CD14-positive monocyte (primary cell): ENCODE measurements around the gene GRID1. TPM values are rescaled to one million over a fixed set of nuclear protein-coding genes. Genes with fewer than 3 reads are reported as not detected.

Experiments
- DNase-seq, 3 donors: peaks; one replicate each; pipeline ENCODE4 v3.0.0-alpha.2; 2011 to 2022
- H2AFZ ChIP-seq: 2 replicates; pipeline ENCODE4 v1.6.0; 2012; ENCODE audit warnings: mild to moderate bottlenecking, low read depth, low read length, inconsistent platforms; ENCODE audit not compliant: insufficient read depth, poor library complexity, severe bottlenecking
- H3K27ac ChIP-seq, 2 donors: 1 replicate in 1 of 2; 2 replicates in 1 of 2; pipeline ENCODE4 v1.5.1; 2012 to 2013; ENCODE audit warnings: low read length in 2 of 2, control low read depth in 1 of 2, inconsistent platforms in 1 of 2, low read depth in 1 of 2, mild to moderate bottlenecking in 1 of 2
- H3K27me3 ChIP-seq, 2 donors: one replicate each; pipeline versions ENCODE4 v1.6.0 to v1.6.1; 2011 to 2013; ENCODE audit warnings: low read length in 2 of 2; ENCODE audit not compliant: control insufficient read depth in 2 of 2, insufficient read depth in 2 of 2
- H3K36me3 ChIP-seq, 2 donors: replicated peaks in 1 of 2; 1 replicate in 1 of 2; 2 replicates in 1 of 2; pipeline versions ENCODE4 v1.5.1 to v1.6.1; 2012 to 2013; ENCODE audit warnings: low read length in 2 of 2, control low read depth in 1 of 2, inconsistent platforms in 1 of 2, mild to moderate bottlenecking in 1 of 2; ENCODE audit not compliant: insufficient read depth in 2 of 2, control insufficient read depth in 1 of 2
- H3K4me1 ChIP-seq, 2 donors: 1 replicate in 1 of 2; 2 replicates in 1 of 2; pipeline versions ENCODE4 v1.5.1 to v1.6.1; 2012 to 2013; ENCODE audit warnings: low read length in 2 of 2, control low read depth in 1 of 2, inconsistent platforms in 1 of 2, mild to moderate bottlenecking in 1 of 2, moderate library complexity in 1 of 2; ENCODE audit not compliant: insufficient read depth in 2 of 2, control insufficient read depth in 1 of 2
- H3K4me2 ChIP-seq: replicated peaks from 2 replicates; pipeline ENCODE3; 2012; ENCODE audit warnings: low read length, moderate library complexity, mild to moderate bottlenecking; ENCODE audit not compliant: poor library complexity, severe bottlenecking; ENCODE audit errors: extremely low read depth
- H3K4me3 ChIP-seq, 3 experiments: fragments of 200-600 bp in 1 of 3; sonication (generic) in 1 of 3; replicated peaks in 1 of 3; 1 replicate in 2 of 3; 2 replicates in 1 of 3; pipeline ENCODE4 v1.5.1; 2011 to 2013; ENCODE audit warnings: low read length in 3 of 3, mild to moderate bottlenecking in 3 of 3, control low read depth in 2 of 3, low read depth in 2 of 3, inconsistent platforms in 1 of 3, moderate library complexity in 1 of 3
- H3K79me2 ChIP-seq: 2 replicates; pipeline ENCODE4 v1.6.0; 2012; ENCODE audit warnings: mild to moderate bottlenecking, control low read depth, inconsistent platforms, low read length, moderate library complexity; ENCODE audit not compliant: insufficient read depth
- H3K9ac ChIP-seq: 2 replicates; pipeline ENCODE4 v1.6.0; 2017; ENCODE audit warnings: low read length, mild to moderate bottlenecking; ENCODE audit not compliant: insufficient read depth, poor library complexity, severe bottlenecking
- H3K9me3 ChIP-seq, 2 donors: replicated peaks in 1 of 2; 1 replicate in 1 of 2; 2 replicates in 1 of 2; pipeline versions ENCODE4 v1.5.1 to v1.6.1; 2012 to 2013; ENCODE audit warnings: low read length in 2 of 2, control low read depth in 1 of 2; ENCODE audit not compliant: control insufficient read depth in 1 of 2, insufficient read depth in 1 of 2
- H4K20me1 ChIP-seq: 2 replicates; pipeline ENCODE4 v1.6.0; 2012; ENCODE audit warnings: mild to moderate bottlenecking, low read length, control low read depth, moderate library complexity; ENCODE audit not compliant: insufficient read depth
- H3K27ac Mint-ChIP-seq, 7 donors: one replicate each; pipeline ENCODE4 v1.8.0; 2020; ENCODE audit warnings: mild to moderate bottlenecking in 7 of 7, mixed read lengths in 7 of 7, moderate library complexity in 6 of 7, inconsistent platforms in 2 of 7
- H3K27me3 Mint-ChIP-seq, 3 donors: one replicate each; pipeline ENCODE4 v1.8.0; 2021 to 2022; ENCODE audit warnings: low read depth in 3 of 3, mild to moderate bottlenecking in 3 of 3, mixed read lengths in 3 of 3, moderate library complexity in 3 of 3, inconsistent platforms in 1 of 3
- H3K36me3 Mint-ChIP-seq, 2 donors: one replicate each; pipeline ENCODE4 v1.8.0; 2020; ENCODE audit warnings: mixed read lengths in 2 of 2, inconsistent platforms in 1 of 2, mild to moderate bottlenecking in 1 of 2
- H3K4me1 Mint-ChIP-seq: one replicate; pipeline ENCODE4 v1.8.0; 2020; ENCODE audit warnings: mild to moderate bottlenecking, mixed read lengths
- H3K4me3 Mint-ChIP-seq, 2 donors: one replicate each; pipeline ENCODE4 v1.8.0; 2020; ENCODE audit warnings: mild to moderate bottlenecking in 2 of 2, mixed read lengths in 2 of 2, moderate library complexity in 1 of 2
- H3K9me3 Mint-ChIP-seq, 7 donors: one replicate each; pipeline ENCODE4 v1.8.0; 2020 to 2022; ENCODE audit warnings: mixed read lengths in 7 of 7, mild to moderate bottlenecking in 6 of 7, moderate library complexity in 6 of 7, inconsistent platforms in 2 of 7
- WGBS: methylation state at CpG from one replicate; pipeline ENCODE4 v1.1.5; 2013; ENCODE audit warnings: missing lambda C conversion rate; ENCODE audit not compliant: insufficient coverage; 5-methylcytosine and 5-hydroxymethylcytosine counted together
- intact Hi-C, 2 donors: fragments of 100-400 bp; cut with micrococcal nuclease; formaldehyde crosslinking; loops; one replicate each; pipeline versions ENCODE4 v1.15.0 to v1.15.1; 2023
- polyA plus RNA-seq, 3 donors: library from polyadenylated mRNA; depleted of rRNA in 1 of 3; unstranded in 2 of 3; stranded (reverse) in 1 of 3; fragments of 300-500 nt in 2 of 3; fragments of >200 nt in 1 of 3; fragmentation: Illumina TruSeq in 2 of 3; gene quantifications; 1 replicate in 2 of 3; 2 replicates in 1 of 3; pipeline ENCODE4 v1.2.3, GENCODE V29; 2012 to 2021
- TF ChIP-seq, protein P1 (sequence below): fragments of 200-600 bp; IDR thresholded peaks from one replicate; pipeline ENCODE4 v1.8.0; 2022; ENCODE audit warnings: antibody characterized with exemption, mild to moderate bottlenecking

The GRID1 gene
- polyA plus RNA-seq, 3 donors: not detected

DNA sequence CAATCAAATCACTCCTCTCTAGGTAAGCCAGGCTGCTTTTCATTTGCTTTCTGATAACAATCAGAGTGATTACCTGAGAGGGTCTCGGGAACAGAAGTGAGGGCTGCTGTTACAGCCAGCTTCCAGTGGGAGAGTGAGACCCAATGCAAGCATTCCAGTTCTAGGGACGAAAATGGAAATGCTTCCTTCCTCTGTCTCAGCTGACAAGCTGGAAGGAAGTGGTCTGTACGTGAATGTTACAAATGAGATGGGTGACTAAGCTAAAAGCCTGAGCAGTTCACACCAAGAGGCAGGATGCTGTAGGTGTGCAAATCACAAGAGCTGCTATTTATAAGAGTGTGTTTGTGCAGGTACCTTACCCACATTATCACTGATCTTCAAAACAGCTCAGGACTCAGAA, 772.4 kb downstream of the GRID1 start:
- no peaks in the 10 kb centered on the region for H3K9me3 ChIP-seq
- no peak overlapping the region for H3K4me3 Mint-ChIP-seq
- no peaks in the 10 kb centered on the region for H3K4me1 ChIP-seq
- no peak overlapping the region for H3K9ac ChIP-seq
- no peak overlapping the region for H3K27ac ChIP-seq
- no peaks in the 10 kb centered on the region for H3K4me1 Mint-ChIP-seq
- TF ChIP-seq, protein P1, sequence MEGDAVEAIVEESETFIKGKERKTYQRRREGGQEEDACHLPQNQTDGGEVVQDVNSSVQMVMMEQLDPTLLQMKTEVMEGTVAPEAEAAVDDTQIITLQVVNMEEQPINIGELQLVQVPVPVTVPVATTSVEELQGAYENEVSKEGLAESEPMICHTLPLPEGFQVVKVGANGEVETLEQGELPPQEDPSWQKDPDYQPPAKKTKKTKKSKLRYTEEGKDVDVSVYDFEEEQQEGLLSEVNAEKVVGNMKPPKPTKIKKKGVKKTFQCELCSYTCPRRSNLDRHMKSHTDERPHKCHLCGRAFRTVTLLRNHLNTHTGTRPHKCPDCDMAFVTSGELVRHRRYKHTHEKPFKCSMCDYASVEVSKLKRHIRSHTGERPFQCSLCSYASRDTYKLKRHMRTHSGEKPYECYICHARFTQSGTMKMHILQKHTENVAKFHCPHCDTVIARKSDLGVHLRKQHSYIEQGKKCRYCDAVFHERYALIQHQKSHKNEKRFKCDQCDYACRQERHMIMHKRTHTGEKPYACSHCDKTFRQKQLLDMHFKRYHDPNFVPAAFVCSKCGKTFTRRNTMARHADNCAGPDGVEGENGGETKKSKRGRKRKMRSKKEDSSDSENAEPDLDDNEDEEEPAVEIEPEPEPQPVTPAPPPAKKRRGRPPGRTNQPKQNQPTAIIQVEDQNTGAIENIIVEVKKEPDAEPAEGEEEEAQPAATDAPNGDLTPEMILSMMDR: no peak
- no peak overlapping the region for H2AFZ ChIP-seq
- DNase-seq: no peak
- H3K4me3 ChIP-seq: no peak overlapping the region
- H3K27me3 Mint-ChIP-seq: no peaks in the 10 kb centered on the region
- WGBS: 33% methylated on average over 2 of the region's 3 CpGs
- H3K27ac Mint-ChIP-seq: no peak overlapping the region
- no peak overlapping the region for H3K4me2 ChIP-seq
- no peaks in the 10 kb centered on the region for H3K27me3 ChIP-seq
- no peaks in the 10 kb centered on the region for H3K36me3 ChIP-seq
- intact Hi-C loops: no loop called here
- no peaks in the 10 kb centered on the region for H4K20me1 ChIP-seq
- no peaks in the 10 kb centered on the region for H3K79me2 ChIP-seq
- no peaks in the 10 kb centered on the region for H3K36me3 Mint-ChIP-seq
- peaks cover 0 to 4% (median 2%) of the 10 kb centered on the region in 7 donors for H3K9me3 Mint-ChIP-seq

DNA sequence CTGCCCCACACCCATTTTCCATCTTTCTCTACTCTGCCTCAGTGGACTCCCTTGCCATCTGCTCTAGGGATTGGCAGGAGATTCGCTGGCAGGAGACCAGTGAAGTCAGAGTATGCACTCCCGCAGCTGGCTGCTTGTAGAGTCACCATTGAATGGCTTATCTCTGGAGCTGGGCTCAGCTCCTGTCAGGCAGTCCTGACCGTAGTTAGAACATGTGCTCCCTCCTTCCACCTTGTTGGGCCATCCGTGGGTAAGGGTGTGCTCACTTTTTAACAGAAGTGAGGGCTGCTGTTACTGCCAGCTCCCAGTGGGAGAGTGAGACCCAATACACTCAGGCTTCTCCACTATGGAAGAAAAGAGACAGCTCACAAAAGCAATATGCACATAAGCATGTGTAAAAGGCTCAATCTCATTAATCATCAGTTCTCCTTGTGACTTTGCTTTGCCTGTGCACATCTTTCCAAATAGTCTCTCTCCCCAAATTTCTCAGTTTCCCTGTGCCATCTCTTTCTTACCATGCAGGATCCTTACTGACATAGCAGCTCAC, 773.3 kb downstream of the GRID1 start:
- Histone ChIP-seq H3K27ac (no peak overlapping the region), H3K4me3 (no peak overlapping the region), H4K20me1 (no peaks in the 10 kb centered on the region), H2AFZ (no peak overlapping the region), H3K36me3 (no peaks in the 10 kb centered on the region), H3K4me2 (no peak overlapping the region), H3K27me3 (no peaks in the 10 kb centered on the region), H3K79me2 (no peaks in the 10 kb centered on the region), H3K9me3 (no peaks in the 10 kb centered on the region), H3K9ac (no peak overlapping the region), H3K4me1 (no peaks in the 10 kb centered on the region)
- H3K36me3 Mint-ChIP-seq: no peaks in the 10 kb centered on the region
- no peak overlapping the region for H3K4me3 Mint-ChIP-seq
- H3K27ac Mint-ChIP-seq: no peak overlapping the region
- TF ChIP-seq, protein P1: no peak
- intact Hi-C loops: no loop called here
- 83% methylated on average over 2 of the region's 4 CpGs for WGBS
- H3K9me3 Mint-ChIP-seq: peaks cover 0 to 4% (median 2%) of the 10 kb centered on the region in 7 donors
- H3K27me3 Mint-ChIP-seq: no peaks in the 10 kb centered on the region
- no peak for DNase-seq
- no peaks in the 10 kb centered on the region for H3K4me1 Mint-ChIP-seq
